KMS-11 (cell line): ENCODE measurements around the gene ZNF318.

Experiments used
- H2AFZ ChIP-seq: fragments of 200-600 bp; sonication (generic); 2 replicates; pipeline ENCODE4 v1.6.1; 2016; ENCODE audit warnings: antibody characterized with exemption, mixed run types, low read depth
- H3K27ac ChIP-seq: fragments of 200-600 bp; sonication (generic); 2 replicates; pipeline ENCODE4 v1.6.1; 2016; ENCODE audit warnings: mild to moderate bottlenecking, mixed run types
- H3K27me3 ChIP-seq: fragments of 200-600 bp; sonication (generic); 2 replicates; pipeline ENCODE4 v1.6.1; 2017; ENCODE audit warnings: mild to moderate bottlenecking, low read depth, mixed run types, moderate library complexity; ENCODE audit not compliant: insufficient read depth
- H3K36me3 ChIP-seq: fragments of 200-600 bp; sonication (generic); 2 replicates; pipeline ENCODE4 v1.6.1; 2017; ENCODE audit warnings: mild to moderate bottlenecking, mixed run types; ENCODE audit not compliant: insufficient read depth
- H3K4me1 ChIP-seq: fragments of 200-600 bp; sonication (generic); 2 replicates; pipeline ENCODE4 v1.6.1; 2016; ENCODE audit warnings: mild to moderate bottlenecking, low read depth, mixed run types; ENCODE audit not compliant: poor library complexity, severe bottlenecking
- H3K4me2 ChIP-seq: fragments of 200-600 bp; sonication (generic); 2 replicates; pipeline ENCODE4 v1.7.0; 2016; ENCODE audit warnings: mild to moderate bottlenecking, mixed run types
- H3K4me3 ChIP-seq: fragments of 200-600 bp; sonication (generic); IDR thresholded peaks from 2 replicates; pipeline ENCODE4 v1.6.1; 2017; ENCODE audit warnings: low read depth, low read length, mixed read lengths; ENCODE audit not compliant: insufficient read depth
- H3K79me2 ChIP-seq: fragments of 200-600 bp; sonication (generic); 2 replicates; pipeline ENCODE4 v1.6.1; 2016; ENCODE audit warnings: low read depth, mixed run types; ENCODE audit not compliant: insufficient read depth
- H3K9ac ChIP-seq: fragments of 200-600 bp; sonication (generic); 2 replicates; pipeline ENCODE4 v1.6.1; 2016; ENCODE audit warnings: mild to moderate bottlenecking, mixed run types
- H4K20me1 ChIP-seq: fragments of 200-600 bp; sonication (generic); 2 replicates; pipeline ENCODE4 v1.6.1; 2016; ENCODE audit warnings: mild to moderate bottlenecking, mixed run types; ENCODE audit not compliant: insufficient read depth
- CTCF ChIP-seq: fragments of 200-600 bp; sonication (generic); conservative IDR thresholded peaks from 2 replicates; pipeline ENCODE4 v1.6.1; 2017; ENCODE audit warnings: low read depth, mild to moderate bottlenecking, antibody characterized with exemption, low read length, moderate library complexity, mixed read lengths

The ZNF318 gene

GRCh38 chr6:43408259-43408658 is 38.8 kb upstream of the ZNF318 start:
- H2AFZ ChIP-seq: no peak overlapping the region
- H3K79me2 ChIP-seq: no peaks in the 10 kb centered on the region
- H3K4me1 ChIP-seq: no peaks in the 10 kb centered on the region
- H3K9ac ChIP-seq: no peak overlapping the region
- no peak for TF ChIP-seq CTCF
- H3K4me3 ChIP-seq: no peak overlapping the region
- H3K27ac ChIP-seq: no peak overlapping the region
- no peaks in the 10 kb centered on the region for H3K36me3 ChIP-seq
- H3K27me3 ChIP-seq: no peaks in the 10 kb centered on the region
- no peak overlapping the region for H3K4me2 ChIP-seq
- H4K20me1 ChIP-seq: no peaks in the 10 kb centered on the region

DNA sequence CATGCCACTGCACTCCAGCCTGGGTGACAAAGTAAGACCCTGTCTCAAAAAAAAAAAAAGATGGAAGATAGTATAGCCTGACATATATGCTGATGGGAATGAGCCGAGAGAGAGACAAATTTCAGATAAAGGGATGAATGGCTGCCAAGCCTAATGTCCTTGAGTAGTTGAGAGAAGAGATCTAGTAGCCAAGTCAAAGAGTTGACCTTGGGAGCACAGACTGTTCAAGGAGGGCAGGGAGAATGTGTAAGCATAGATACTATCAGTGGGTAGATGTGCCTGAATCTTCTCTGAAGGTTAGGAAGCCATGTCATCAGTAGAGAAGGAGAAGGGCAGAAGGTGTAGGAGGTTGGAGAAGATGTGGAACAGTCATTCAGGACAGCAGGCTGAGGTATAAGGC is 37.8 kb upstream of the ZNF318 start:
- Histone ChIP-seq H3K4me1 (no peaks in the 10 kb centered on the region), H3K27me3 (no peaks in the 10 kb centered on the region), H3K9ac (no peak overlapping the region), H3K27ac (no peak overlapping the region), H3K79me2 (no peaks in the 10 kb centered on the region), H3K4me2 (no peak overlapping the region), H3K4me3 (no peak overlapping the region), H2AFZ (no peak overlapping the region), H4K20me1 (no peaks in the 10 kb centered on the region), H3K36me3 (no peaks in the 10 kb centered on the region)
- no peak for TF ChIP-seq CTCF

DNA sequence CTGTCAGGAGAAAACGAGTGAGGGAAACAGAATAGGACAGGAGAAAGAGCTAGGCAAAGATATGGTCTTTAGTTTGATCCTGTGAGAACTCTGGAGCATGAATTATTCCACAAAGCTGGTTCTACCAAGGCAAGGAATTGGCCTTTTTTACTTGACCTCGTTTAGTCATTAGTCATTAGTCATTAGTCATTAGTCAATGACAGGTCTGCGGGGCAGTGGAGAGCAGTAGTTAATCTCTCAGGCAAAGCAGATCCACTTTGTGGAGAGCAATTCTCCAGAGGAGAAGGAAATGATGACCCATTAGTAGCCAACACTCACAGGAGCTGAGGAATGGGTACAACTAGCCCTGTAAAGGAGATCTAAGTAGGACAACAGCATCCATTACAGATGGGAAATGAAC is 35.9 kb upstream of the ZNF318 start:
- no peak overlapping the region for H3K27ac ChIP-seq
- H3K79me2 ChIP-seq: no peaks in the 10 kb centered on the region
- no peak overlapping the region for H3K4me3 ChIP-seq
- TF ChIP-seq CTCF: no peak
- no peaks in the 10 kb centered on the region for H3K36me3 ChIP-seq
- H3K4me2 ChIP-seq: no peak overlapping the region
- H3K9ac ChIP-seq: no peak overlapping the region
- H2AFZ ChIP-seq: no peak overlapping the region
- no peaks in the 10 kb centered on the region for H4K20me1 ChIP-seq
- H3K27me3 ChIP-seq: no peaks in the 10 kb centered on the region
- H3K4me1 ChIP-seq: no peaks in the 10 kb centered on the region

GRCh38 chr6:43402820-43403219 is 33.4 kb upstream of the ZNF318 start:
- Histone ChIP-seq H3K9ac (no peak overlapping the region), H3K4me2 (no peak overlapping the region), H2AFZ (no peak overlapping the region), H3K4me3 (no peak overlapping the region), H3K79me2 (no peaks in the 10 kb centered on the region), H3K4me1 (no peaks in the 10 kb centered on the region), H4K20me1 (no peaks in the 10 kb centered on the region), H3K27me3 (no peaks in the 10 kb centered on the region), H3K27ac (no peak overlapping the region), H3K36me3 (no peaks in the 10 kb centered on the region)
- TF ChIP-seq CTCF: no peak

- Histone ChIP-seq H3K9ac (no peak overlapping the region), H3K4me1 (no peaks in the 10 kb centered on the region), H4K20me1 (no peaks in the 10 kb centered on the region), H3K79me2 (no peaks in the 10 kb centered on the region), H3K4me3 (no peak overlapping the region), H3K27ac (no peak overlapping the region), H2AFZ (no peak overlapping the region), H3K36me3 (no peaks in the 10 kb centered on the region), H3K4me2 (no peak overlapping the region), H3K27me3 (no peaks in the 10 kb centered on the region)
- no peak for TF ChIP-seq CTCF
Measured at GRCh38 chr6:43401730-43402129, 32.3 kb upstream of the ZNF318 start.
